Activated B cell treated with CpG ODN at 0.5 μM for 24 hours (primary cell): Measurements from ENCODE around the gene LRRC8C. TPM values are rescaled to one million over a fixed set of nuclear protein-coding genes. Genes with fewer than 3 reads are reported as not detected.

ENCODE experiments used
- ATAC-seq: fragments of 200-7000 bp; cut with Tn5 transposase; one replicate; pipeline ENCODE4 v1.10.0; 2021; ENCODE audit warnings: low read depth, mild to moderate bottlenecking, moderate library complexity
- CTCF ChIA-PET: fragments of 350-600 bp; sonication (Branson Sonifier 250); formaldehyde crosslinking; loops from one replicate; lab custom pipeline; 2021; ENCODE audit warnings: antibody characterized with exemption; lab: Charles Lee
- POLR2A ChIA-PET: fragments of 350-600 bp; sonication (Branson Sonifier 250); formaldehyde crosslinking; loops from one replicate; lab custom pipeline; 2021; ENCODE audit warnings: antibody characterized with exemption; lab: Charles Lee
- DNase-seq: peaks from one replicate; pipeline ENCODE4 v3.0.0; 2022
- H3K27ac Mint-ChIP-seq: one replicate; pipeline ENCODE4 v1.8.0; 2020; ENCODE audit warnings: mixed read lengths
- H3K27me3 Mint-ChIP-seq: one replicate; pipeline ENCODE4 v1.8.0; 2021; ENCODE audit warnings: mixed read lengths
- H3K36me3 Mint-ChIP-seq: one replicate; pipeline ENCODE4 v1.8.0; 2021; ENCODE audit warnings: low read depth, mixed read lengths
- H3K4me1 Mint-ChIP-seq: one replicate; pipeline ENCODE4 v1.8.0; 2021; ENCODE audit warnings: mixed read lengths
- H3K4me3 Mint-ChIP-seq: one replicate; pipeline ENCODE4 v1.8.0; 2020; ENCODE audit warnings: mild to moderate bottlenecking, mixed read lengths
- H3K9me3 Mint-ChIP-seq: one replicate; pipeline ENCODE4 v1.8.0; 2020; ENCODE audit warnings: mixed read lengths
- intact Hi-C: fragments of 100-400 bp; cut with micrococcal nuclease; formaldehyde crosslinking; loops from one replicate; pipeline ENCODE4 v1.15.1; 2024
- total RNA-seq: library from RNA; stranded (reverse); gene quantifications from 2 replicates; pipeline ENCODE4 v1.2.3, GENCODE V29; 2022
- TF ChIP-seq, protein P1 (sequence below): fragments of 200-600 bp; IDR thresholded peaks from one replicate; pipeline ENCODE4 v1.8.0; 2022; ENCODE audit warnings: antibody characterized with exemption, mild to moderate bottlenecking

The LRRC8C gene
- total RNA-seq, 1 donor from 2014 or later, result 8.4 TPM

DNA sequence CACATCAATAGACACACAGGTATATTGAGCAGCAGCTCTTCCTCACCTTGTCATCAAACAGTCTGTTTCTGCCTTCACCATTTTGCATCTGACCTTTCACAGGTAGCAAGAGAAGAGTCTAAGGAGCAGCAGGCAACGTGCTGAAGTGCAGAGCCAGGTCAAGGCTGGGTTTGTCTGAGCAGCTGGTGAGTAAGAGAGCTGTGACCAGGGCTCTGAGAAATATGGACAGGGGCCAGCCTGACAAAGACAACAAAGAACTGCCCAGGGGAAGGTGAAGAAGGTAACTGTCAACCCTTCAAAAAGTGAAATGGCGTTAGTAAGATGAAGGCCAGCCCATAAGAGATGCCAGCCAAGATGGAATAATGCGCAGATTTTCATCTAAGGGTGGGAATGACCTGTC, 129.0 kb downstream of the LRRC8C start:
- H3K27ac Mint-ChIP-seq, result no peak overlapping the region
- intact Hi-C loops, result loop anchor here (1.0 kb wide), 1 partner anchor 92 kb away; no protein-coding TSS in a partner anchor

DNA sequence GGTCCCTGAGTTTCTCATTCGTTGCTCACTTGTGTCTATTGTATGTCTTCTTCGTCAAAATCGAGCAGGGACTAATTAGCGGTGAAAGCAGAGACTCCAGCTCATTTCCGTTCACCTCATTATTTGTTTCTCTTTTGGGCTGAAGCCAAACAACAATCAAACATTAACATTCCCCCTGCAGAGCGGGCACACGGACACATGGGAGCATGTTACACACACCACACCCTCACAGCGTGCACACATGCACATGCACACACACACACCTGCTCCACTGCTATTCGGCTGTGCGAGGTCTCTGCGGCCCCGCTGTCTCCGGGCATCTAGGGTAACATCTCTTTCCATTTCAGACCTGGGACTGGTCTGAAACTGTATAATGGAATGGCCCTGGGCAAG, 129.5 kb downstream of the LRRC8C start:
- Mint-ChIP-seq H3K36me3 (no peaks in the 10 kb centered on the region), H3K27me3 (peaks cover 4% of the 10 kb centered on the region), H3K4me3 (peak overlapping the region; percentile 87), H3K9me3 (no peaks in the 10 kb centered on the region), H3K27ac (peak overlapping the region; percentile 5), H3K4me1 (peaks cover 24% of the 10 kb centered on the region)
- ChIA-PET POLR2A (interaction anchor here (0.6 to 2.2 kb wide), 7 partner anchors 38 to 279 kb away, joined by 3 to 30 read pairs (median 5); partner anchors contain the start of gene LRRC8C), CTCF (interaction anchor here (0.7 to 9.2 kb wide), 37 partner anchors 9 to 279 kb away, joined by 3 to 193 read pairs (median 5); partner anchors contain the start of genes LRRC8B and LRRC8C)
- DNase-seq, result no peak
- TF ChIP-seq, protein P1, sequence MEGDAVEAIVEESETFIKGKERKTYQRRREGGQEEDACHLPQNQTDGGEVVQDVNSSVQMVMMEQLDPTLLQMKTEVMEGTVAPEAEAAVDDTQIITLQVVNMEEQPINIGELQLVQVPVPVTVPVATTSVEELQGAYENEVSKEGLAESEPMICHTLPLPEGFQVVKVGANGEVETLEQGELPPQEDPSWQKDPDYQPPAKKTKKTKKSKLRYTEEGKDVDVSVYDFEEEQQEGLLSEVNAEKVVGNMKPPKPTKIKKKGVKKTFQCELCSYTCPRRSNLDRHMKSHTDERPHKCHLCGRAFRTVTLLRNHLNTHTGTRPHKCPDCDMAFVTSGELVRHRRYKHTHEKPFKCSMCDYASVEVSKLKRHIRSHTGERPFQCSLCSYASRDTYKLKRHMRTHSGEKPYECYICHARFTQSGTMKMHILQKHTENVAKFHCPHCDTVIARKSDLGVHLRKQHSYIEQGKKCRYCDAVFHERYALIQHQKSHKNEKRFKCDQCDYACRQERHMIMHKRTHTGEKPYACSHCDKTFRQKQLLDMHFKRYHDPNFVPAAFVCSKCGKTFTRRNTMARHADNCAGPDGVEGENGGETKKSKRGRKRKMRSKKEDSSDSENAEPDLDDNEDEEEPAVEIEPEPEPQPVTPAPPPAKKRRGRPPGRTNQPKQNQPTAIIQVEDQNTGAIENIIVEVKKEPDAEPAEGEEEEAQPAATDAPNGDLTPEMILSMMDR, result no peak
- peak; percentile 4 for ATAC-seq
- intact Hi-C loops, result loop anchor here (1.0 kb wide), 1 partner anchor 92 kb away; no protein-coding TSS in a partner anchor

More for the DNA sequence above, 129.0 kb downstream of the LRRC8C start:
- ChIA-PET POLR2A (interaction anchor here (1.9 kb wide), 1 partner anchor 91 kb away, joined by 7 read pairs; no protein-coding TSS in a partner anchor), CTCF (interaction anchor here (0.9 to 9.2 kb wide), 18 partner anchors 20 to 280 kb away, joined by 3 to 193 read pairs (median 9); partner anchors contain the start of genes LRRC8B and LRRC8C)
- no peak for ATAC-seq
- Mint-ChIP-seq H3K27me3 (peaks cover 4% of the 10 kb centered on the region), H3K9me3 (no peaks in the 10 kb centered on the region), H3K4me3 (peak overlapping the region; percentile 1), H3K36me3 (no peaks in the 10 kb centered on the region), H3K4me1 (peaks cover 29% of the 10 kb centered on the region)
- DNase-seq, result no peak
- TF ChIP-seq, protein P1, result no peak

DNA sequence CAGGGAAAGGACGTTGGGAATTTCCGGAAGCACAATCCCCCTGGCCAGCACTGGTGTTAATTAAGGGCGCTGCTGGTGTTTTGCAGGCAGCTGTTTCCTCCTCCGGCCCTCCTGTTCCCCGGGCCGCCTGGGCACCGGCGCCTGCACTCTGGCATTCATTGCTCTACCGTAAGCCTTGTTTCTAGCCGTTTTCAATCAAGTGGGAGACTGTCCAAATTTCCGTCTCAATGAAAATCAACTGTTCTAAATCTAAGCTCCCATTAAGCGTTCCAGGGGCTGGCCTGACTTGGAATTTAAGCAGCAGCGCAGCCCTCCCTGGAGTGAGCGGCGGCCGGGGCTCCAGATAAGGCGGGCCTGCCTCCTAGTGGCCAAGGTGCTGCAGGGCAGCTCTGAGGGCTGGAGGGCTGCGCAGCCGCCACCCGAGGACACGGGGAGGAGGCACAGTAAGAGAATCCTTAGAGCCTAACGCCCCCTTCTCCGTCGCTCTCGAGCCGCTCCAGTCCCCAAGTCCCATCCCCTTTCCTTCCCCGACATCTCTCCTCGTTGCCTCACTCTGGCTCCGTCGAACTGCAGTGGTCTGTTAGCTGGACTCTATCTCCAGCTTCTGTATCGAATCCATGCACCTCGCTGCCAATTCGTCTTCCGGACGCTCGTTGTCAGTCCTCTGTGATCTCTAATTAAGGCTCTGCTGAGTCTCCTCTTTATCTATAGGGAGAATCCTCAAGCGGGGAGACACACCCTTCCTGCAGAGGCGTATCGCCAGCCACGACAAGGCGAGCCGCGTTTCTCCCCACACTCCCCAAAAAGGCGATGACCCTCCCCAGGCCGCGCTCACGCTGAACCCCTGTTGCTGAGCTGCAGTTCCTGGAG, 130.1 kb downstream of the LRRC8C start:
- peak overlapping the region; percentile 87 for H3K4me3 Mint-ChIP-seq
- intact Hi-C loops, result loop anchor here (1.0 kb wide), 11 partner anchors 44 to 765 kb away; partner anchors contain the start of genes LRRC8B and LRRC8C
- CTCF ChIA-PET, result interaction anchor here (0.6 to 9.2 kb wide), 42 partner anchors 8 to 286 kb away, joined by 3 to 193 read pairs (median 4); partner anchors contain the start of genes LRRC8B and LRRC8C
- no peaks in the 10 kb centered on the region for H3K9me3 Mint-ChIP-seq
- POLR2A ChIA-PET, result interaction anchor here (0.6 to 2.2 kb wide), 9 partner anchors 39 to 279 kb away, joined by 3 to 30 read pairs (median 4); partner anchors contain the start of gene LRRC8C
- H3K36me3 Mint-ChIP-seq, result no peaks in the 10 kb centered on the region
- H3K27me3 Mint-ChIP-seq, result peaks cover 4% of the 10 kb centered on the region
- peak; percentile 79 for DNase-seq
- TF ChIP-seq, protein P1, result peak; percentile 52
- H3K4me1 Mint-ChIP-seq, result peaks cover 18% of the 10 kb centered on the region
- H3K27ac Mint-ChIP-seq, result peak overlapping the region; percentile 70
- peak; percentile 100 for ATAC-seq

DNA sequence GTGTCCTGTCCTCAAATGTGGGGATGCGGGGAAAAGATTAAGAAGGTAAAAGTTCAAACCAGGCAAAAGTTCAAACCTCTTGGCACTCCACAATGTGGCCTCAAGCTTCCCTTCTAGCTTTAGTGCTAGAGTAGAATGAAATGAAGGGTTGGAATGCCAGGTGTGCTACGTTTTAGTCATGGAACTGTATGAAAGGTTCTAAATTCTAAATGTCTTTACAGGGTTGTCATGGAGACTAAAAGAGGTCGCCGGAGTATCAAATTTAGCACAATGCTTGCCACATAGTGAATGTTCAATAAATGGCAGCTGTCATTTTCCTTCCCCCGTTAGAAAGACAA, 130.7 kb downstream of the LRRC8C start:
- Mint-ChIP-seq H3K4me3 (peak overlapping the region; percentile 87), H3K27me3 (peaks cover 4% of the 10 kb centered on the region), H3K9me3 (no peaks in the 10 kb centered on the region), H3K4me1 (peaks cover 13% of the 10 kb centered on the region), H3K27ac (peak overlapping the region; percentile 70), H3K36me3 (no peaks in the 10 kb centered on the region)
- DNase-seq, result no peak
- intact Hi-C loops, result loop anchor here (1.0 kb wide), 10 partner anchors 44 to 765 kb away; partner anchors contain the start of genes LRRC8B and LRRC8C
- POLR2A ChIA-PET, result interaction anchor here (0.9 to 2.2 kb wide), 6 partner anchors 39 to 280 kb away, joined by 3 to 30 read pairs (median 4); partner anchors contain the start of gene LRRC8C
- TF ChIP-seq, protein P1, result no peak
- CTCF ChIA-PET, result interaction anchor here (0.6 to 9.2 kb wide), 34 partner anchors 8 to 287 kb away, joined by 3 to 193 read pairs (median 5); partner anchors contain the start of genes LRRC8B and LRRC8C
- ATAC-seq, result no peak
